HG03354 (cell line): ENCODE results near the gene RPS17.
"Not testable (repeated sequence)": the region's sequence is repeated elsewhere in the genome, so short reads cannot be mapped to it uniquely, and the experiment has no call there.

Experiments used
- ATAC-seq: cut with Tn5 transposase; IDR thresholded peaks from one replicate; pipeline ENCODE4 v1.9.1; 2021; ENCODE audit warnings: mild to moderate bottlenecking; ENCODE audit not compliant: unreplicated experiment, poor library complexity, severe bottlenecking

RPS17 gene

DNA sequence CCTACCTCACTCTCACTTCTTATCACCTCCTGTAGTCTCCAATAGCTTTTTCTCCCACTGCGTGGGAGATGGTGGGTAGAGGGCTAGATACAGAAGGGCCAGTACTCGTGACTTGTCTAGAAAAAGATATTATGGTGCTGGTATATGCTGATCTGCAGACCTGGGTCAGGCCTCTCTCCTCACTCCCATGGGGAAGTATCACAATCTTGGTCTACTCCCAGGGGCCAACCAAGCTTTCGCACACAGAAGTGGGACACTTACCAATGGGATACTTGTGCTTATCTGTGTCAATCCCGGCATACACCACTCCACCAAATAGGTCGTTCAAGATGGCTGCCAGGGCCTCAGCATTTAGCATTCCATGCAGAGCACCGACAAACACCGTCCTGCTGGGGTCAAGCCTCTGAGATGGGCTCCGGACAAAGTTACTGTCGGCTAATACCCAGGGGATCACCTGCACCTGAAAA, 9.0 kb upstream of the RPS17 start:
- ATAC-seq, result no peak

DNA sequence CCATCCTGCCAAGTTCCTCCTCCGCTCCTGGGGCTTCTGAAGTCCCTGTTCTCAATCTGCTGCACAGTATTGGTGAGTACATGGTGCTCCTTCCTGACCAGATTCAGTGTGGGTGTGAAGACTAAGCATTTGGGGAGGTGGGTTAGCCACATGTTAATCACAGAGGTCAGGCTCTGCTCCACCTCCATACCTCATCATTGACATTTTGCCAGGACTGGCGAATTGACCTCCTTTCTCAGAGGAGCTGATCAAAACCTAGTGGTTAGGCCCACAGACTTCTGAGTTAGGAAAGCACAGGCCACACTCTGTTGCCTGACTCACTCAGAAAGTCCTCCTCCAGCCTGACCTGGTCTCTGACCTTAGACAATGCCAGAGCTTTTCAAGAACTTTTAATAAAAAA, 8.4 kb upstream of the RPS17 start:
- ATAC-seq, result no peak

DNA sequence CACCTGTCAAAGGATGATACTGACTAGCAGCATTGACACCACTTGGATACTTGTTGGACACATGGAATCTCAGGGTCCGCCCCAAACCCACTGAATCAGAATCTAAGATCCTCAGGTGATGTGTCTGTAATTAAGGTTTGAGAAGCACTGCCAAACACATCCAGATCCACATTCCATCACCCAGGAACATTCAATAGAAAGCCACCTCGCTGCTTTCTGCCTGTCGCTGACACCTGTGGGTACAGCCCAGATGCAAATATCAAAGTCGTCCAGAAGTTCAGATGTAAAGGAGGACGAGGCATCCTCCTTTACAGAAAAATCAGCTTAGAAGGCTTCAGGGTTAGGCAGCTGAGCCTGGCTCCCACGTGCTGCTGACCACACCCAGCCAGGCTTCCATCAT, 5.2 kb upstream of the RPS17 start:
- ATAC-seq, result no peak

DNA sequence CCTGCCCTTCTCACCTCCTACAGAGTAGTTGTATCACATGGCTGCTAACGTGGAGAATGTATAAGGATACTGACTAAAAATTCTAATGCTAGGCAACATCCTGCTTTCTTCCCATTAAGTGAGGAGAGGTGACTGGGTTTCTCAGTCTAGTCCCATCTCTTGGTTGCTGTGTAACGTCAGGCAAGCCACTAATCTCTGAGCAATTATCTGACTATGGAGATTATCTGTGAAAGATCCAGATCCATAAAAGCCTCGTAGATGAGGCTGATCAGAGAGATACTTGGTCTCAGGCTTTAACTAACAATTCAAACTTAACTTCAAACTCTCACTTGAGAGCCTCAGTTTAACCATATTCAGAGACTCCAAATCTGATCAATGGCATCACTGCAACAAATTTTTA, 4.7 kb upstream of the RPS17 start:
- no peak for ATAC-seq

DNA sequence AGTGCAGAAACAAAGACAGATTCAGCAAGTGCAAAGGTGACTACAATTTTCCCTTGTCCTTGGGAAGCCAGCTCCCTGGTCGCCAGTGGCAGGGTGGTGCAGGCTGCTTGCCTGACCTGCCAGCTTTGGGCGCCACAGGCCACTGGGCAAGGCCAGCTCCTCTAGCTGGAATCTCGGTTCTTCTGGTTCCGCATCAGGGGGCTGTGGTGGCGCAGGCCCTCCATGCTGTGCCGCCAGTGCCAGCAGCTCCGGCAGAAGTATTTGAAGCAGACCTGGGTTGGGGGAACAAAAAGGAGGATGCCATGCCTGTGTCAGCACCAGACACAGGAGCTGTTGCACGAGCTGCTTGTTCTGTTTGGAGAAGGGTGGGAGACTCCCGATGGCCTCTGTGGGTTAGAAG, 4.2 kb upstream of the RPS17 start:
- ATAC-seq, result no peak

DNA sequence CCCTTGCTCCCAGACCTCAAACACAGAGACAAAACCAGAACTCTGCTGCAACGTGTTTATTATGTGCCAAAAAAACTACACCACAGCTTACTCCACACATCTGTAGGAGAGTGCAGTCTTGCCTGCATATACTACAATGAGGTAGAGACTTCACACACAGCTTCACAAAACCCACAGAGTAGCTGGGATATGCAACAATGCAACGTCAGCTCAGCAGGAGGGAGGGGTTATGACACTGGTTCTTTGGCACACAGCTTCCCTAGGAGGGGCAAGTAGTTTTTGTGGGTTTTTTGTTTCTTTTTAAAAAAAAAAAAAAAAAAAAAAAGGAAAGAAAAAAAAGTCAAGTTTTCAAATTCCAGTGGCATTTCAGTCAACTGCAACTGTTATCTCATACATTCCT, 2.9 kb upstream of the RPS17 start:
- no peak for ATAC-seq

DNA sequence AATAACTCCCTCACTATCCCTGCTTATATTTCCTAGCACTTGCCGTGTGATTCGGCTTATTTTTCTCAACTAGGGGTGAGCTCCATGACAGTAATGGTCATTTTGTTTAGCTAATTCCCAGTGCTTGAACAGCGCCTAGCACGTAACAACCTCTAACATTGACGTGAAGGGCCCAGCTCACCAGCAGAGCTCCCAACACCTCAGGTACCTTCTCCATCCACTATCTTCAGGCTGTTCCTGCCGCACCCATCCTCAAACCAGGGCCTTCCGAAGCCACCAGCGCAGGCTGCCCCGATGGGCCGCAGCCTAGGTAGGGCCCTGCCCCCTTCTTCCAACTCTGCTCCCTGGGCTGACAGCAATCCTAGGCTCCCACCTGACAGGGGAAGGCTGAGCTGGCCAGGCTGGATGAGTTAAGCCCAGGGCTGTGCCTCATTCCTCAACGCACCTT, 751 bp upstream of the RPS17 start:
- no peak for ATAC-seq

DNA sequence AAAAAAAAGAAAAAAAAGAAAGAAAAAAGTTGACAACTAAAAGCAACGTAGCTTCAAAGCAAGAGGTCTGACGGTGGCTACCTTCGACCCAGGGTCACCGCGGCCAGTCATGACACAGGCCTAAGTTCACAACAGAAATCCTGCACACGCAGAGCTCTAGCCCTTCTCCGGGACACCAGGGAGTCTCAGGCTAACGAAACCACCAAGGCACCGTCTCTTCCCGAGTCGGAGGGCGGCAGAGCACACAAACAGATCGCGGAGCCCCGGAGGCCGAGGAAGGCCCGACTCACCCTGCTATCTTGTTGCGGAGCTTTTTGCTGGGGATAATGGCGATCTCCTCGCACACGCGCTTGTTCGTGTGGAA, 584 bp downstream of the RPS17 start:
- peak; percentile 5 for ATAC-seq

DNA sequence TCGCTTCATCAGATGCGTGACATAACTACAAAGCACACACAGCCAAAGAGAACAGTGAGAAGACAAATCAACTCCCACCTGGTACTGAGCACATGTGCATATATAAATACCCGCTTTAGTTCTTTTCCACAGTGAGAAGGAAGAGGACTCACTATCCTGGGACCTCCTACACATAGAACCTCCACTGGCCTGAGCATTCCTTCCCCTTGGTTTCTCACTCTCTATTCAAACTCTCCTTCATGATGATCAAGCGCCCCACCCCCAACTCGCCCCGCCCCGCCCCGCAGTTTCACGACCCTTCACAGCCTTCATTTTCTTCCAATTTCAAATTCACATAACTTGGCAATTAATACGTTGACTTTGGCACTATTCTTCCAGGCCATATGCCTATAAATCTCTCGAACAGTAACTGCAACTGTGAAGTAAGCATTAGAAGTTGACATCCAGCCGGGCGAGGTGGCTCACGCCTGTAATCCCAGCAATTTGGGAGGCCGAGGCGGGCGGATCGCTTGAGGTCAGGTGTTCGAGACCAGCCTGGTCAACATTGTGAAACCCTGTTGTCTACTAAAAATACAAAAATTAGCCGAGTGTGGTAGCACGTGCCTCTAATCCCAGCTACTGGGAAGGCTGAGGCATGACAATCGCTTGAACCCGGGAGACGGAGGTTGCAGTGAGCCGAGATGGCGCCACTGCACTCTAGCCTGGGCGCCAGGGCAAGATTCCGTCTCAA, 1.1 kb downstream of the RPS17 start:
- no peak for ATAC-seq

DNA sequence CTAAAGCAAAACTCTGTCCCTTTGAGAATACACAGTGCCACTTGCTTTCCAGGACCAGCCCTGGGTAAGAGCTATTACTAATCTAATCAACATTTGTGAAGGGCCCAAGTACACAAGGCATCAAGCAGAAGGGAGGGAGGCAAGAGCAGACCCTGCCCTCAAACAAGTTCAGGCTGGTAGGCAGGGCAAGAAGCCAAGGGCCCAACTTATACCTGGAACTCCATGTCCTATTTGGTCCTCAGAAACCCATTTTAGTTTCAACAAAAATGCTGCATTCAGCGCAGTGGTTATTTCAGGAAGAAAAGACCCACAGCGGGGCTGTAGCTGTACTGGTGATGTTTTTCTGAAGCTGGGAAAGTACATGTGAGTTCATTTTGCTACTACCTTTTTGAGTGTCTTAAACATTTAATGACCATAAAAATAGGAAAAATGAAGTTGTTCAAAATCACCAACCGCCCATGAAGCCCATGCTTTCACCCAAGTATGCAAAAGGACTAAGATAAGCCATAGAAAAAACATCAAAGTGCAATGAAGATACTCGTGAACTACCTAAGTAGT, 2.8 kb downstream of the RPS17 start:
- no peak for ATAC-seq

DNA sequence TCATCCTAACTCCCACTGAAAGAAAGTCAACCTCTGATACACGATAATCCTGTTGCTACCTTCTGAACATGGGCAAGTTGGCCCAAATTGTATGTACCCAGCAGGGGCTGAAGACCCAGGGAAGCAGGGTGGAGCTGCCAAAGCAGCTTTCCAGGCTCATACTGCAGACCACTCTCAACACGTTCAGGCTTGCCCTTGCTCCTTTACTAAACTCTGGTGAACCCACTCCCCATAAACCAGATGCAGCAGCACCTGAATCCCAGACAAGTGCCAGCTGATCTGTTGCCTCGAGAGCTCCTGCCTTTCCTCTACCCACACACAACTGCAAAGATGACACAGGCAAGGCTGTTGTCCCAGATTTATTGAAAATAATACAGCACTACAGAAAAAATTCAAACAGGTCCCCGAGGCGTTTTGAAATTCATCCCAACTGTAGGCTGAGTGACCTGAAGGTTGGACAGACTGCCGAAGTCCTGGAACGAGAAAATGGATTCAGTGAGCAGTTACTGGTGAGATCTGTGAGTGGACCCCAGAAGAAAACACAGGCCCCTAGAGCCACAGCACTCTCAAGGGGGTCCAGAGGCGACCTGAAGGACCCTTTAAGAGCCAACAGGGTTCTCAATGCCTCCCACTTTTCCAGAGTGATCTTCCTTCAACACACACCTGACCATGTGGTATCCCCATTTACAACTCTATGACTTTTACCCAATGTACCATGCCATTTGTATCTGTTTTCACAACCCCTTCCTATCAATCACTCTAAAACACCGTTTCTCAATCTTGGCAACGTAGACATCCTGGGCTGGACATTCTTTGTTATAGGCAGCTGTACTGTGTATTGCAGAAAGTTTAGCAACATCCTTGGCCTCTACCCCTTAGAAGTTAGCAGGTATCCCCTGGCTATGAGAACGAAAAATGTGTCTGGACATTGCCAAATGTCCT, 3.6 kb downstream of the RPS17 start:
- no peak for ATAC-seq

DNA sequence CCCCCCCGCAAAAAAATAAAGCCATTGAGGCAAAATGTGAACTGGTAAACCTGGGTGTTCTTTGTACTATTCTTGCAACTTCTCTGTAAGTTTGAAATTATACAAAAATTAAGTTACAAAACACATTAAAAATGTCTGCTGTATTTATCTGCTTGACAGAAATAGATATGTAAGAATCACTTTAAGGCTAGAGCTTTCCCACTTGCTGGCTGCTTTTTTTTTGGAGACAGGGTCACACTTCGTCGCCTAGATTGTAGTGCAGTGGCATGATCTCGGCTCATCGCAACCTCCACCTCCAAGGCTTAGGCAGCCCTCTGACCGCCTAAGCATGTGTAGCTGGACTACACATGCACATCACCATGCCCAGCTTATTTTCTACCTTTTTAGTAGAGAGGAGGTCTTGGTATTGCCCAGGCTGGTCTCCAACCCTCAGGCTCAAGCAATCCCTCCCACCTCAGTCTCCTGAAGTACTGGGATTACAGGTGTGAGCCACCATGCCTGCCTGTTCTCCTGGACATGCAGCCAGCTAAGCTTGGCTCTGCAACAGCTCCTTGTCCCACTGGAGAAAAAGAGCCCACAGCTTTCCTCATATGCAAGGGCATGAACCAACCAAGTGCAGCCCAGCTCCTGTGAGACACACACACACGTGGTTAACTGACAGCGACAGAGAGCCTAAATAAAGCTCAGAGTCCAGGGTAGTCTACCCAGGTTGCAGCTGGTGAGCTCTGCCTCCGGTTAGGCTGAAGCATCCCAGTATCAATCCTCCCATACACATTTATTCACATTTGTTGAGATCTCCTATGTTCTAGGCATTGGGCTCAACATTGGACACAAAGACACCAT, 4.5 kb downstream of the RPS17 start:
- no peak for ATAC-seq

DNA sequence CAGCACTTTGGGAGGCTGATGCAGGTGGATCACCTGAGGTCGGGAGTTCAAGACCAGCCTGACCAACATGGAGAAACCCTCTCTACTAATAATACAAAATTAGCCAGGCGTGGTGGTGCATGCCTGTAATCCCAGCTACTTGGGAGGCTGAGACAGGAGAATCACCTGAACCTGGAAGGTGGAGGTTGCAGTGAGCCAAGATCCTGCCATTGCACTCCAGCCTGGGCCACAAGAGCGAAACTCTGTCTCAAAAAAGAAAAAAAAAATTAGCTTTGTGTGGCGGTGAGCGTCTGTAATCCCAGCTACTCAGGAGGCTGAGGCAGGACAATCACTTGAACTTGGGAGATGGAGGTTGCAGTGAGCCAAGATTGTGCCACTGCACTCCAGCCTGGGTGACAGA, 5.1 kb downstream of the RPS17 start:
- ATAC-seq, result not testable (repeated sequence)

DNA sequence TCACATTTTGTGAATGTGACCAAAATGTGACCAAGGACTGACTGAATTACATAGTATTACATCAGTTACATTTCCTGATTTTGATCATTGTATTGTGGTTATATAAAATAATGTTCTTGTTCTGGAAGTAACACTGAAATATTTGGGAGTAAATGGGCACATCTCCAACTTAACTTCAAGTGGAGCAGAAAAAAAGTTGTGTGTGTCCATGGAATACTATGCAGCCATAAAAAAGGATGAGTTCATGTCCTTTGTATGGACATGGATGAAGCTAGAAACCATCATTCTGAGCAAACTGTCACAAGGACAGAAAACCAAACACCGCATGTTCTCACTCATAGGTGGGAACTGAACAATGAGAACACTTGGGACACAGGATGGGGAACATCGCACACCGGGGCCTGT, 5.8 kb downstream of the RPS17 start:
- ATAC-seq, result not testable (repeated sequence)

DNA sequence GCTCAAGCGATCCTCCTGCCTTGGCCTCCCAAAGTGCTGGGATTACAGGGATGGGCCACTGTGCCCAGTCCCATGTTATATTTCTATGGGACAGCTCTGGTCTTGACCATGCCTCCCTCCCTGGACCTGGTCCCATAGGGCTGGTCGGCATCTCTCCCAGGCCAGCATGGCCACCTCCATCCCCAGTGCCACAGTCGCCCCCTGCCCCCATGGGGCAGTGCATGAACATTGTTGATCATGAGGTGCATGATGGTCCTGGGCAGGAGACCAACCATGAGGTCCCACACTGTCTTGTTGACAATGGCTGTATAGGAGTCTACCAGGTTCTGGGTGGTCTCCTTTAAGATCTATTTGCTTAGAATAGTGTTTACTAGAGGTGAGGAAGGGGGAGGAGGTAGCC, 6.5 kb downstream of the RPS17 start:
- ATAC-seq, result no peak

DNA sequence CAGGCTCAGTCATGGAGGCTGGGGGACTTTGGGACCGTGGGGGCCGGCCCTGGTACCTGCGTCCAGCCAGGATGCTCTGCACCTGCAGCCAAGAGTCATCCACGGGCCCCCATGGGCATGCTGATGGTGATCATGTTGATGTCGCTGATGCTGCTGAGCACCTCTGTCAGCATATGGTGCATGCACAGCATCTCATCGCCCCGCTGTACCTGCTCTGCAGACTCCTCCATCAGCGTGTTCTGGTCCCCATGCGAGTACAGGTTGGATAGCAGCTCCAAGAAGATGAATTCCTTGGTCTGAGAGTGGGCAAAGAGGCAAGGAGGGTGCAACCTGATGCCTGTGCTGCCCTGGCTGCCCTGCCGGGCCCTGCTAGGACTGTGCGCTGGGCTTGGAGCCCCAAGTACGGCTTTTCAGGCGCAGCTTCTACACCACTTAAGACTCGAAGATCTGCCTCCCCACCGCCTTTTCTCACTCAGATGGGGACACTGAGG, 7.2 kb downstream of the RPS17 start:
- no peak for ATAC-seq

DNA sequence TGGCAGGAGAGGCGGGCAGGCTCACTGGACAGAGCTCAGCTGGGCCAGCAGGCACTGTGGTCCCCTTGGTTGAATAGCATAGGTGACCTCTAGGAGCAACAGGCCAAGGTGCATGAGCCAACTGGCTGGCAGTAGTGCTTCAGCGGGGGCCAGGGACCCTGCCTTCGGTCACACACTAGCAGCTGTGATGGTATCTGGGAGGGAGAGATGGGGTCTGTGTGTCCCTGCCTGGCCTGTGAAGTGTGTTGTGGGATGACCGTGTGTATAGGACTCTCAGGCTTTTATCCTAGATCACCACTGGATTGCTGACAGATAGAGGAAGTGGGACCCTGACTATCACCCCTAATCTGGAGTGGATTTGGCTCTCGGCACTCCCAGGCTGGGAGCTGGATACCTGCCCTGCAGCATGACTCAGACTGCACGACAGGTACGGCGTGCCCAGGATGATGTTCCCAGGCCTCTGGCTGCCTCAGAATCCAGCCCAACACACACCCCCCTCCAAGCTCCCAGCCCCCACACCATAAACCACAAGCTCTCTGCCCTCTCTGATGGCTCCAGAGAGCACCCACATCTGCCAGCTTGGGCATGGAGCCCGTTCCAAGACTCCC, 7.8 kb downstream of the RPS17 start:
- ATAC-seq, result no peak

DNA sequence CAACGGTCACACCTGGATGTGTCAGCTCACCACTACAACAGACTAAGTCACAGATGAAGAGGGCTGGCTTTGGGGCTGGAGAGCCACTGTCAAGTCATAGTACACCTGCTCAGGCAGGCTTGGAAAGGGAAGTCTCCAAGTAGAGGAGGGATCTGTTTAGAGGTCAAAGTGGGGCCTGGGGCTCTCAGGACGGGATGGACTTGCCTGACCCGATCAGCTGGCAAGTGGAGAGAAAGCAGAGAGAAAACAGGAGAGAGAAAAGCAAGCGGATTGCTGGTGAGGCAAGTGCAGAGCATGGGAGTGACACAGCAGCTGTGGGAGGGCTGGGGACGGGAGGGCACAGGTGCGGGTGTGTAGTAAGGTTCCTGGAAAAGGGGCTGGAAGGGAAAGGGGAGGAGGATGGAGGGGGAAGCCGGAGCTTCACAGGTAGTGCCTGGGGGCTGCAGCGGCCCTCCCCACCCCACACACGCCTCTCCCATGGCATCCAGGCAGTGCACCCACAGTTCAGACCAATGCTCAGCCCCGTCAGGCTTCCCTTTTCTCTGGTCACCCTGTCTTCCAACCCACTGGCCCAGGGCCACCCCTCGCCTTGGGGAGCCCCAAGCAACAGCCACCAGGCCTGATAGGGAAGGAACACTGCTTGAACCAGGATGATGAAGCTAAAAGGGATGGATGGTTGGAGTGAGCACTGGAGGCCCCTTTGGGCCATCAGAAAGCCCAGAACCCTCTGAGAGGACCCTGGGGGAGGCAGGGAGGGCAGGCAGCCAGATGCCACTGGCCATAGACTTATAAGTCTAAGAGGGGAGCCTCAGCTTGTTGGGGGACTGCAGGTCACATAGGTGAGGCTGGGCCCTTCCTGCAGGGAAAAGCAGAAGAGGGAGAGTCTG, 8.5 kb downstream of the RPS17 start:
- ATAC-seq, result no peak
